ENCODE data around the gene TP63.

TP63 gene

GRCh38 chr3:189839576-189839975, 208.4 kb downstream of the TP63 start:
- Histone ChIP-seq H3K9me2 (ENCODE audit: low read depth, low read length) (no peaks in the 10 kb centered on the region), H3K4me1 (ENCODE audit: insufficient read depth, low read length, severe bottlenecking) (peaks cover 43% of the 10 kb centered on the region), H3K4me3 (ENCODE audit: low read depth, low read length, poor library complexity, severe bottlenecking) (no peak overlapping the region), H3K36me3 (ENCODE audit: insufficient read depth, low read length) (no peaks in the 10 kb centered on the region), H3K27me3 (ENCODE audit: insufficient read depth, low read length) (no peaks in the 10 kb centered on the region), H3F3A (ENCODE audit: insufficient read depth, low read length) (no peaks in the 10 kb centered on the region), H3K79me2 (ENCODE audit: insufficient read depth, low read length) (no peaks in the 10 kb centered on the region), H3K27ac (ENCODE audit: low read depth, low read length, poor library complexity, severe bottlenecking) (no peak overlapping the region), H2AFZ (ENCODE audit: low read length) (no peak overlapping the region), H4K20me1 (ENCODE audit: insufficient read depth, low read length) (no peaks in the 10 kb centered on the region), H3K9me3 (ENCODE audit: low read length) (no peaks in the 10 kb centered on the region), H3K4me2 (ENCODE audit: low read length) (no peak overlapping the region), H3K9ac (ENCODE audit: low read length) (no peak overlapping the region)
- TF ChIP-seq CTCF (IDR thresholded peaks at IDR 0.05; ENCODE audit: low read length) (no peak), EZH2 (IDR thresholded peaks at IDR 0.05; ENCODE audit: borderline replicate concordance, low read length) (no peak)

- Histone ChIP-seq H3K27me3 (ENCODE audit: insufficient read depth, low read length) (no peaks in the 10 kb centered on the region), H3K27ac (ENCODE audit: low read depth, low read length, poor library complexity, severe bottlenecking) (no peak overlapping the region), H3K36me3 (ENCODE audit: insufficient read depth, low read length) (no peaks in the 10 kb centered on the region), H3K4me1 (ENCODE audit: insufficient read depth, low read length, severe bottlenecking) (peaks cover 41% of the 10 kb centered on the region), H3K9me2 (ENCODE audit: low read depth, low read length) (no peaks in the 10 kb centered on the region), H3K9me3 (ENCODE audit: low read length) (no peaks in the 10 kb centered on the region), H3K4me2 (ENCODE audit: low read length) (no peak overlapping the region), H2AFZ (ENCODE audit: low read length) (no peak overlapping the region), H3K9ac (ENCODE audit: low read length) (no peak overlapping the region), H3K4me3 (ENCODE audit: low read depth, low read length, poor library complexity, severe bottlenecking) (no peak overlapping the region), H4K20me1 (ENCODE audit: insufficient read depth, low read length) (no peaks in the 10 kb centered on the region), H3F3A (ENCODE audit: insufficient read depth, low read length) (no peaks in the 10 kb centered on the region), H3K79me2 (ENCODE audit: insufficient read depth, low read length) (no peaks in the 10 kb centered on the region)
- TF ChIP-seq CTCF (IDR thresholded peaks at IDR 0.05; ENCODE audit: low read length) = no peak
- TF ChIP-seq EZH2 (IDR thresholded peaks at IDR 0.05; ENCODE audit: borderline replicate concordance, low read length) = no peak
Measured at GRCh38 chr3:189841473-189842205, 210.4 kb downstream of the TP63 start.

- Histone ChIP-seq H3K4me3 (ENCODE audit: low read depth, low read length, poor library complexity, severe bottlenecking) (no peak overlapping the region), H3K79me2 (ENCODE audit: insufficient read depth, low read length) (no peaks in the 10 kb centered on the region), H3K9me2 (ENCODE audit: low read depth, low read length) (no peaks in the 10 kb centered on the region), H3K27ac (ENCODE audit: low read depth, low read length, poor library complexity, severe bottlenecking) (no peak overlapping the region), H3K9me3 (ENCODE audit: low read length) (no peaks in the 10 kb centered on the region), H3K36me3 (ENCODE audit: insufficient read depth, low read length) (no peaks in the 10 kb centered on the region), H3K4me2 (ENCODE audit: low read length) (no peak overlapping the region), H4K20me1 (ENCODE audit: insufficient read depth, low read length) (no peaks in the 10 kb centered on the region), H3F3A (ENCODE audit: insufficient read depth, low read length) (no peaks in the 10 kb centered on the region), H3K4me1 (ENCODE audit: insufficient read depth, low read length, severe bottlenecking) (peaks cover 30% of the 10 kb centered on the region), H3K27me3 (ENCODE audit: insufficient read depth, low read length) (no peaks in the 10 kb centered on the region), H3K9ac (ENCODE audit: low read length) (no peak overlapping the region), H2AFZ (ENCODE audit: low read length) (no peak overlapping the region)
- TF ChIP-seq EZH2 (IDR thresholded peaks at IDR 0.05; ENCODE audit: borderline replicate concordance, low read length) = no peak
- TF ChIP-seq CTCF (IDR thresholded peaks at IDR 0.05; ENCODE audit: low read length) = no peak
Measured at GRCh38 chr3:189842681-189843602, 211.8 kb downstream of the TP63 start.
